GM12878 (cell line): Measurements from ENCODE around the gene VEPH1. TPM values are rescaled to one million over a fixed set of nuclear protein-coding genes. Genes with fewer than 3 reads are reported as not detected.

Experiments used
- ATAC-seq: fragments of 200-7000 bp; cut with Tn5 transposase; 3 replicates; pipeline ENCODE4 v1.9.1; 2020; ENCODE audit warnings: mild to moderate bottlenecking, moderate library complexity
- BruUV-seq: library from RNA; stranded (reverse); fragments of 400-500 nt; replicated peaks from 2 replicates; lab custom pipeline; 2021; lab: Mats Ljungman, UMichigan
- CTCF ChIA-PET: fragments of 300-600 bp; sonication (Branson Sonifier 250); formaldehyde crosslinking; extraction: SDS; loops from one replicate; lab custom pipeline; 2021; ENCODE audit warnings: inconsistent platforms; lab: Yijun Ruan, JAX
- POLR2A ChIA-PET: fragments of 350-600 bp; formaldehyde crosslinking; extraction: SDS; loops from one replicate; lab custom pipeline; 2021; ENCODE audit warnings: inconsistent platforms; lab: Charles Lee
- RAD21 ChIA-PET: fragments of 300-600 bp; sonication (Branson Sonifier 250); formaldehyde crosslinking; loops from one replicate; lab custom pipeline; 2023; ENCODE audit warnings: antibody characterized with exemption; ENCODE audit not compliant: unreplicated experiment; lab: Charles Lee
- SMC1A ChIA-PET: fragments of 300-600 bp; sonication (Branson Sonifier 250); formaldehyde crosslinking; loops from one replicate; lab custom pipeline; 2023; ENCODE audit not compliant: unreplicated experiment, uncharacterized antibody; lab: Charles Lee
- DNase-seq: peaks from one replicate; pipeline ENCODE4 v3.0.0-alpha.2; 2011; ENCODE audit warnings: low read depth, low spot score
- FAIRE-seq: peaks from 3 replicates; lab custom pipeline; 2011; peaks lifted over from hg19 to GRCh38; lab: Jason Lieb, UNC
- H2AFZ ChIP-seq: 2 replicates; pipeline ENCODE4 v1.6.0; 2011; ENCODE audit warnings: low read depth, low read length, control low read depth; ENCODE audit not compliant: control insufficient read depth
- H3K27ac ChIP-seq: 2 replicates; pipeline ENCODE4 v1.5.1; 2011; ENCODE audit warnings: control low read depth; ENCODE audit not compliant: control insufficient read depth, insufficient read depth
- H3K27me3 ChIP-seq, 2 experiments: replicated peaks in 1 of 2; 2 replicates each; pipeline versions ENCODE4 v1.6.0 to v1.6.1; 2011; ENCODE audit warnings: low read length in 1 of 2; ENCODE audit not compliant: control insufficient read depth in 2 of 2, insufficient read depth in 2 of 2
- H3K36me3 ChIP-seq, 2 experiments: 2 replicates each; pipeline ENCODE4 v1.5.1; 2011; ENCODE audit warnings: low read length in 1 of 2; ENCODE audit not compliant: control insufficient read depth in 2 of 2, insufficient read depth in 2 of 2
- H3K4me1 ChIP-seq: 2 replicates; pipeline ENCODE4 v1.6.1; 2011; ENCODE audit warnings: mild to moderate bottlenecking, low read length, moderate library complexity, mixed read lengths; ENCODE audit not compliant: control insufficient read depth, insufficient read depth
- H3K4me2 ChIP-seq: 2 replicates; pipeline ENCODE4 v1.6.0; 2011; ENCODE audit warnings: control low read depth; ENCODE audit not compliant: control insufficient read depth, insufficient read depth
- H3K4me3 ChIP-seq: fragments of 200-600 bp; sonication (generic); 2 replicates; pipeline ENCODE4 v1.5.1; 2016
- H3K79me2 ChIP-seq: 2 replicates; pipeline ENCODE4 v1.6.0; 2011; ENCODE audit warnings: low read length; ENCODE audit not compliant: control insufficient read depth, insufficient read depth
- H3K9ac ChIP-seq: 2 replicates; pipeline ENCODE4 v1.8.0; 2011; ENCODE audit warnings: low read length, control low read depth, mixed read lengths; ENCODE audit not compliant: control insufficient read depth, insufficient read depth
- H3K9me3 ChIP-seq: replicated peaks from 3 replicates; pipeline ENCODE4 v1.5.1; 2011; ENCODE audit warnings: mild to moderate bottlenecking, low read length; ENCODE audit not compliant: control insufficient read depth, insufficient read depth
- H4K20me1 ChIP-seq: 2 replicates; pipeline ENCODE4 v1.6.0; 2011; ENCODE audit not compliant: control insufficient read depth, insufficient read depth
- EED ChIP-seq: sonication (generic); IDR thresholded peaks from 2 replicates; pipeline ENCODE4 v1.6.1; 2016; ENCODE audit warnings: antibody characterized with exemption, low read depth
- EP300 ChIP-seq, 2 experiments: fragments of 150-350 bp in 1 of 2; IDR thresholded peaks; 2 replicates each; pipeline ENCODE4 v1.6.1; 2011 to 2012; ENCODE audit warnings: low read depth in 2 of 2, low read length in 2 of 2, borderline replicate concordance in 1 of 2, improper control_type of control experiment in 1 of 2, inconsistent platforms in 1 of 2; ENCODE audit not compliant: control insufficient read depth in 1 of 2
- IRF5 ChIP-seq: fragments of 450-650 bp; IDR thresholded peaks from 2 replicates; pipeline ENCODE4 v1.6.1; 2017; ENCODE audit warnings: borderline replicate concordance
- KAT2A ChIP-seq: conservative IDR thresholded peaks from 2 replicates; pipeline ENCODE4 v1.6.1; 2011; ENCODE audit warnings: low read depth, low read length; ENCODE audit not compliant: control insufficient read depth
- MAX ChIP-seq: IDR thresholded peaks from 2 replicates; pipeline ENCODE4 v1.6.1; 2012; ENCODE audit warnings: low read depth, low read length, improper control_type of control experiment
- ZNF622 ChIP-seq: fragments of 450-650 bp; IDR thresholded peaks from 2 replicates; pipeline ENCODE4 v1.6.1; 2017; ENCODE audit warnings: mild to moderate bottlenecking, inconsistent platforms
- in situ Hi-C: fragments of 300-500 bp; cut with MboI; formaldehyde crosslinking; loops from 9 replicates; pipeline ENCODE4 v1.14.3; 2018; ENCODE audit warnings: mixed read lengths
- intact Hi-C: fragments of 100-400 bp; cut with micrococcal nuclease; formaldehyde crosslinking; loops from one replicate; pipeline ENCODE4 v1.14.2; 2022; ENCODE audit not compliant: unreplicated experiment
- polyA plus RNA-seq, 11 experiments: library from polyadenylated mRNA; depleted of rRNA in 4 of 11; unstranded in 6 of 11; stranded (reverse) in 5 of 11; fragments of >200 nt; fragmentation: Nextera tagmentation in 4 of 11; fragmentation: Illumina TruSeq in 1 of 11; extraction: Ambion mirVana in 4 of 11; extraction: Trizol in 1 of 11; gene quantifications; 1 replicate in 1 of 11; 2 replicates in 10 of 11; pipeline versions ENCODE4 v1.2.1 to v1.2.3, GENCODE V29; 2011 to 2016; ENCODE audit warnings: inconsistent platforms in 2 of 11, missing spikeins in 2 of 11, low read depth in 1 of 11
- total RNA-seq, 4 experiments: library from RNA; depleted of rRNA in 3 of 4; stranded (reverse); fragments of >200 nt in 3 of 4; fragmentation: Illumina TruSeq in 1 of 4; extraction: Trizol in 1 of 4; gene quantifications; 2 replicates each; pipeline versions ENCODE4 v1.2.1 to v1.2.3, GENCODE V29; 2013 to 2021

Gene VEPH1
- total and polyA plus RNA-seq, 10 of the 15 experiments (the other 5 are each of a cell fraction or from before 2014, with no cell fraction given) = 0.04 to 0.26 (median 0.17) TPM; not detected in 7

GRCh38 chr3:157280786-157281185, 222.4 kb downstream of the VEPH1 start (continued):
- TF ChIP-seq IRF5 (no peak), EED (no peak)

GRCh38 chr3:157280354-157280753, 222.9 kb downstream of the VEPH1 start:
- FAIRE-seq (no peak), ATAC-seq (no peak), DNase-seq (no peak)
- H3K27ac ChIP-seq = no peak overlapping the region
- no peak overlapping the region for H3K4me3 ChIP-seq
- no peaks in the 10 kb centered on the region for H3K36me3 ChIP-seq
- ChIA-PET RAD21 (no interaction called here), POLR2A (no interaction called here), SMC1A (no interaction called here), CTCF (no interaction called here)
- H3K4me2 ChIP-seq = no peak overlapping the region
- no peaks in the 10 kb centered on the region for H3K9me3 ChIP-seq
- no TSS peak for BruUV-seq
- H3K4me1 ChIP-seq = no peaks in the 10 kb centered on the region
- TF ChIP-seq MAX (no peak), EP300 (IDR thresholded peaks at IDR 0.05; ENCODE audit: borderline replicate concordance in 1 of 2, control insufficient read depth in 1 of 2, low read depth in 2 of 2, low read length in 2 of 2) (no peak), ZNF622 (no peak), KAT2A (no peak)
- intact Hi-C loops = no loop called here
- H3K9ac ChIP-seq = no peak overlapping the region
- in situ Hi-C loops = no loop called here
- H2AFZ ChIP-seq = no peak overlapping the region
- no peaks in the 10 kb centered on the region; a peak in 1 of 4 replicates for H3K27me3 ChIP-seq
- H4K20me1 ChIP-seq = no peaks in the 10 kb centered on the region
- H3K79me2 ChIP-seq = no peaks in the 10 kb centered on the region
